ENCODE data around the gene TUSC2. TPM values are rescaled to one million over a fixed set of nuclear protein-coding genes. Genes with fewer than 3 reads are reported as not detected.

Gene TUSC2
- total RNA-seq, 1 donor from 2014 or later: 29.4 TPM

DNA sequence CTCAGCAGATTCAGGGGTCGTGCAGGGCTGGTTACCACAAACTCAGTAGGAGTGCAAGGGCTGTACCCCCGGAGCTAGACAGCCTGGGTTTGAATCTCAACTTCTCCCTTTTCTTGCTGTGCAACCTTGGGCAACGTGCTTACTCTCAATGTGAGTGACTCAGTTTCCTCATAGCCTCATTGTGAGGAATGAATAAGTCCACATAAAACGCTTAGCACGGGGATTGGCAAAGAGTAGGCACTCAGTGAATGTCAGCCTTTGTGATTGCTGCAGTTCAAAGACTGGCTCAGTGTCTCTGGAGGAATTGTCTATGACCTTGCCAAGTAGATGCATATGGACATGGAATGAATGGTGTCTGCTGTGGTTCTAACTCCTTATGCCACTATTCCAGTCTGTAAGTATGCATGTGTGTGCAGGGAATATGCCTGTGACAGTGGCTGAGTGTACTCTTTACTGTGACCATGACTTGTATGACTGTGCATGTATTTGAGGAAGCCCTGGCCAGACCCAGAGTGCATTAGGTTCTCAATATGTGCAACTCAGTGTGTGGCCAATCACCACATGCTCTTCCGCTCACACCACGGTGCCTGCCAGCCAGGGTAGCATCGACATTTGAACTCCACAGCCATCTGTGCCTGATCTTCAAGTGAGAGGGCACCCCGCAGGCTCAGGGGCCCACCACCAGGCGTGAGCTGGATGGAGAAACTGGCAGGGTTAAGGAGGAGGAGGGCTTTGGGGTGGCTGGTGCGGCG is 27.9 kb downstream of the TUSC2 start:
- Histone ChIP-seq H3K4me1 (peaks cover 55% of the 10 kb centered on the region), H3K9me3 (no peaks in the 10 kb centered on the region), H3K36me3 (no peaks in the 10 kb centered on the region), H3K4me3 (peak overlapping the region; percentile 75), H3K27me3 (ENCODE audit: low read depth) (no peaks in the 10 kb centered on the region), H3K27ac (peak overlapping the region; percentile 88)
- ATAC-seq (peak; percentile 2 to 25), DNase-seq (peak; percentile 68)
- intact Hi-C loops (cut with DNase I): no loop called here
- TF ChIP-seq, protein P1, sequence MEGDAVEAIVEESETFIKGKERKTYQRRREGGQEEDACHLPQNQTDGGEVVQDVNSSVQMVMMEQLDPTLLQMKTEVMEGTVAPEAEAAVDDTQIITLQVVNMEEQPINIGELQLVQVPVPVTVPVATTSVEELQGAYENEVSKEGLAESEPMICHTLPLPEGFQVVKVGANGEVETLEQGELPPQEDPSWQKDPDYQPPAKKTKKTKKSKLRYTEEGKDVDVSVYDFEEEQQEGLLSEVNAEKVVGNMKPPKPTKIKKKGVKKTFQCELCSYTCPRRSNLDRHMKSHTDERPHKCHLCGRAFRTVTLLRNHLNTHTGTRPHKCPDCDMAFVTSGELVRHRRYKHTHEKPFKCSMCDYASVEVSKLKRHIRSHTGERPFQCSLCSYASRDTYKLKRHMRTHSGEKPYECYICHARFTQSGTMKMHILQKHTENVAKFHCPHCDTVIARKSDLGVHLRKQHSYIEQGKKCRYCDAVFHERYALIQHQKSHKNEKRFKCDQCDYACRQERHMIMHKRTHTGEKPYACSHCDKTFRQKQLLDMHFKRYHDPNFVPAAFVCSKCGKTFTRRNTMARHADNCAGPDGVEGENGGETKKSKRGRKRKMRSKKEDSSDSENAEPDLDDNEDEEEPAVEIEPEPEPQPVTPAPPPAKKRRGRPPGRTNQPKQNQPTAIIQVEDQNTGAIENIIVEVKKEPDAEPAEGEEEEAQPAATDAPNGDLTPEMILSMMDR (IDR thresholded peaks at IDR 0.05): no peak

DNA sequence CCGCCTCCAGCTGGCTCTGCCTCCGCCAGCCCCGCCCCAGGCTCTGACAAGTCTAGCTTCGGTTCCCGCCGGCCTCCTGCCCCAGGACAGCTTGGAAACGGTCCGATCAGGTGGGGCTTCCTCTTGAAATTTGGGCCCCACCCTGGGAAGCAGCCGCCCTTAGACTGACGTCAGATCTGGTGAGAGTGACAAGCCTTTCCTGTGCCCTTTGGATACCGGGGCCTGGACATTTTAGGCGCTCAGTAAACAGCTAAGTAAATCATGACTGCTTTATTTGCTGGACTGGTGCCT is 28.4 kb downstream of the TUSC2 start:
- DNase-seq: no peak
- no peak for ATAC-seq
- Histone ChIP-seq H3K4me3 (peak overlapping the region; percentile 75), H3K4me1 (peaks cover 55% of the 10 kb centered on the region), H3K9me3 (no peaks in the 10 kb centered on the region), H3K36me3 (no peaks in the 10 kb centered on the region), H3K27ac (peak overlapping the region; percentile 88), H3K27me3 (ENCODE audit: low read depth) (no peaks in the 10 kb centered on the region)
- intact Hi-C loops (cut with DNase I): no loop called here
- TF ChIP-seq, protein P1 (IDR thresholded peaks at IDR 0.05): no peak

DNA sequence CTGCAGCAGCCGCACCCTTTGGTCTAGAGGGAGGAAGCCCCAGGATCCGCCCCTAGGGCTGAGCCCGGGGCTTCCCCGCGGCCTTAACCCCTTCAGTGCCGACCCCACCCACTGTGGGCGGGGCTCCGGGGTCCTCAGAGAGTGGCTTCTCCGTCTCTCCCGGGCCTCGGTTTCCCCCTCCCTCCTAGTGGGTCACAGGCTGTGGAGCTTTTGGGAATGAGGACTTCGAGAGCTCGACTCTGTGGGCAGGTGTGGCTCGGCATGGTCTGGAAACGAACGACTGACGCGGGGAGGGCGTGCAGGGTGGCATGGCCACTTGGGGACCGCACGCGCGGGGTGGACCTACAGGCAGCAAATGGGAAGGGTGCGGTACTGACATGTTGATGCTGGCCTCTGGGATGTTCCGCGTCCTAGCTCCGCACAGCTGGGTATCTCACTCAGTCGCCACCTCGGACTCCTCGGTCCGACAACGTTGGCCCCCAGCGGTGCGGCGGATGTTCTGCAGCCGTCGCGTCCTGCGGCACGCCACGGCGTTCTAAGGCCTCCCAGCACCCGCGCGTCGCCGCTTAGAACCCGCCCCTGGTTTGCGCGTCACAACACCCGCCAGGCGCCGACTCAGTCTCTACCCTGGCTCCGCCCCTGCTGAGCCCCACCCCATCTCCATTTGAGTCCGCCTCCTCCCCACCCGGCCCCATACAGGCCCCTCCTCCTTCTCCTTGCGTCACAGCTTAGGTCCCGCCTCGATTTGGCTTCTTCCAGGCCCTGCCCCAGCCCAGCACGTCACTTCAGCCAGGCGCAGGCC is 29.0 kb downstream of the TUSC2 start, which contains the start of the genes HYAL3 and NAA80:
Gene HYAL3, minus strand, starts transcription at position 570 of the 802 bp plus-strand sequence. CDS start 3,803 bp downstream, outside the sequence.
Gene NAA80, minus strand, starts transcription at position 570 of the 802 bp plus-strand sequence. CDS start 1,942 bp downstream, outside the sequence.
- ATAC-seq: peak; percentile 90 to 94
- DNase-seq: peak; percentile 99
- no peaks in the 10 kb centered on the region for H3K36me3 ChIP-seq
- peak within 1 kb of the TSS; percentile 88 for H3K27ac ChIP-seq
- H3K27me3 ChIP-seq (ENCODE audit: low read depth): no peaks in the 10 kb centered on the region
- H3K9me3 ChIP-seq: no peaks in the 10 kb centered on the region
- TF ChIP-seq, protein P1 (IDR thresholded peaks at IDR 0.05): peak; percentile 49
- peak within 1 kb of the TSS; percentile 75 for H3K4me3 ChIP-seq
- H3K4me1 ChIP-seq: peaks cover 55% of the 10 kb centered on the region
- intact Hi-C loops (cut with DNase I): no loop called here

DNA sequence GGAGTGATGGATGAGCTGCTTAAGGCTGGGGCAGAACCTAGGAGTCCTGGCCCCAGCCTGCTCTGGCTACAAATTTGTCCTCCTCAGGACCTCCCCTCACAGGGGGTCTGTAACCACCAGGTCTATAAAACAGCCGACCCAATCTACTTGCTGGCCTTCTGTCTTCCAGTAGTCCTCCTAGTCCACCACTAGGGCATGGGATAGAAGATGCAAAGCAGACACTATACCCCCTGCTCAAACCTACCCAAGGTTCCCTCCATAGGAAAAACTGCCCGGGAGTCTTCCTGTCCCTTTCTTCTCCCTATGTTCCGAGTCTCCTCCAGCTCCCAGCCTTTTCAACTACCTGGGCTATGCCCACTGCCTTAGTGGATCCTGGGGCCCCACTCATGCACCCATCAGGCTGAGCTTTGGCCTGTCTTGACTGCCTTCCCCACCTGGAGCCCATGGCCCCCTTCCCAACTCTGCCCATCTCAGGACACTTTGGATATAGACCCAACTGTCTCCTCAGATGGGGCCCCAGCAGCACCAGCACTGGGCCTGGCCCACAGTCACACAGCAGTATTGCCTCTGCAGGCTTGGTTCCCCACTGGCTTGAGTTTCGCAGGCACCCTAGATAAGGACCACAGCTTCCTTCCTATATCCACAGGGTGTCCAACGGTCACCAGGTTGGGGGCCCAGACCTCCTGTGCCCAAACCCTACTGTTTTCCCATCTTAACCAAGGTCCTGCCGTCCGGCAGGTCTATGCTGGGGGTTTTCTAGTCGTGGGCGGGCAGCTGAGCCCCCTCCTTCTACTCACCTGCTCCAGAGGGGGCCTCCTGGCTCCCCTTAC is 29.9 kb downstream of the TUSC2 start:
- ATAC-seq (no peak), DNase-seq (peak; percentile 53)
- intact Hi-C loops (cut with DNase I): no loop called here
- H3K27ac ChIP-seq: peak overlapping the region; percentile 88
- H3K36me3 ChIP-seq: no peaks in the 10 kb centered on the region
- TF ChIP-seq, protein P1 (IDR thresholded peaks at IDR 0.05): no peak
- peaks cover 49% of the 10 kb centered on the region for H3K4me1 ChIP-seq
- no peaks in the 10 kb centered on the region for H3K9me3 ChIP-seq
- no peaks in the 10 kb centered on the region for H3K27me3 ChIP-seq (ENCODE audit: low read depth)
- peak overlapping the region; percentile 75 for H3K4me3 ChIP-seq

DNA sequence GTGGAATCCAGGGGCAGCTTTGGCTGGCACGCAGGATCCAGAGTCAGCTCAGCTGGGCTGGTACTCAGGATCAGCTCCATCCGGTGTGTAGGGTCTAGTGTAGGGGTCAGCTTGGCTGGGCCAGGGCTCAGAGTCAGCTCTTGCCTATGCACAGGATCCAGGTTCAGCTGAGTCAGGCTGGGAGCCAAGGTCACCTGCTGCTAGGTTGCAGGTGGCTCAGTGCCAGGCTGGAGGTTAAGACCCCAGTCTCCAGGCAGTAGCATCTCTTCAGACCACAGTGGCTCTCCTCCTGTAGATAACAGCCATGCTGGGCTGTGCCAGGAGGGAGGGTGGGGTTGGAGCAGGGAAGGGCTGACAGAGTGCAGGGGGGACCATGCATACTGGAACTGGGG is 30.6 kb downstream of the TUSC2 start:
- ATAC-seq (no peak), DNase-seq (no peak)
- Histone ChIP-seq H3K4me3 (no peak overlapping the region), H3K27ac (no peak overlapping the region), H3K9me3 (no peaks in the 10 kb centered on the region), H3K36me3 (no peaks in the 10 kb centered on the region), H3K4me1 (peaks cover 53% of the 10 kb centered on the region), H3K27me3 (ENCODE audit: low read depth) (no peaks in the 10 kb centered on the region)
- TF ChIP-seq, protein P1 (IDR thresholded peaks at IDR 0.05): no peak
- intact Hi-C loops (cut with DNase I): no loop called here
